Neural cell (in vitro differentiated cells): Measurements from ENCODE around the gene MRRF. TPM values are rescaled to one million over a fixed set of nuclear protein-coding genes. Genes with fewer than 3 reads are reported as not detected.

Experiments used
- H2AFZ ChIP-seq: fragments of 200-600, 300-800 bp; sonication (generic), shearing (Covaris generic); 2 replicates; pipeline ENCODE4 v1.6.0; 2014; ENCODE audit warnings: low read depth, mild to moderate bottlenecking, antibody characterized with exemption, low read length, moderate library complexity
- H3F3A ChIP-seq: fragments of 200-600 bp; shearing (Covaris generic); 2 replicates; pipeline ENCODE4 v1.6.1; 2016; ENCODE audit warnings: mild to moderate bottlenecking, moderate library complexity, mixed read lengths, antibody characterized with exemption, low read length; ENCODE audit not compliant: insufficient read depth, poor library complexity, severe bottlenecking
- H3K27ac ChIP-seq: fragments of 200-600, 300-800 bp; sonication (generic), shearing (Covaris generic); 2 replicates; pipeline ENCODE4 v1.5.1; 2014; ENCODE audit warnings: mild to moderate bottlenecking, low read length, moderate library complexity
- H3K27me3 ChIP-seq: fragments of 300-800, 200-600 bp; sonication (generic), shearing (Covaris generic); 2 replicates; pipeline ENCODE4 v1.6.0; 2014; ENCODE audit warnings: mild to moderate bottlenecking, low read depth, low read length, moderate library complexity; ENCODE audit not compliant: insufficient read depth
- H3K36me3 ChIP-seq: fragments of 300-800, 200-600 bp; sonication (generic), shearing (Covaris generic); 2 replicates; pipeline ENCODE4 v1.5.1; 2014; ENCODE audit warnings: mild to moderate bottlenecking, antibody characterized with exemption, low read length, moderate library complexity; ENCODE audit not compliant: insufficient read depth
- H3K4me2 ChIP-seq: fragments of 300-800, 200-600 bp; sonication (generic), shearing (Covaris generic); 2 replicates; pipeline ENCODE4 v1.6.0; 2014; ENCODE audit warnings: mild to moderate bottlenecking, low read length
- H3K4me3 ChIP-seq: fragments of 300-800, 200-600 bp; sonication (generic), shearing (Covaris generic); 2 replicates; pipeline ENCODE4 v1.5.1; 2014; ENCODE audit warnings: mild to moderate bottlenecking, low read length, moderate library complexity
- H3K79me2 ChIP-seq: fragments of 200-600 bp; shearing (Covaris generic); replicated peaks from 2 replicates; pipeline ENCODE4 v1.6.0; 2014; ENCODE audit warnings: mild to moderate bottlenecking, low read length, moderate library complexity; ENCODE audit not compliant: insufficient read depth
- H3K9ac ChIP-seq: fragments of 300-800, 200-600 bp; sonication (generic), shearing (Covaris generic); 2 replicates; pipeline ENCODE4 v1.6.1; 2016; ENCODE audit warnings: mild to moderate bottlenecking, low read length, mixed read lengths
- H3K9me2 ChIP-seq: fragments of 200-600 bp; shearing (Covaris generic); 2 replicates; pipeline ENCODE4 v1.6.1; 2016; ENCODE audit warnings: mild to moderate bottlenecking, low read length, mixed read lengths; ENCODE audit not compliant: insufficient read depth
- H3K9me3 ChIP-seq: fragments of 200-600, 300-800 bp; sonication (generic), shearing (Covaris generic); 2 replicates; pipeline ENCODE4 v1.6.1; 2016; ENCODE audit warnings: mild to moderate bottlenecking, mixed run types, low read length, moderate library complexity, mixed read lengths
- H4K20me1 ChIP-seq: fragments of 200-600 bp; shearing (Covaris generic); 2 replicates; pipeline ENCODE4 v1.6.1; 2016; ENCODE audit warnings: mild to moderate bottlenecking, mixed run types; ENCODE audit not compliant: insufficient read depth
- EP300 ChIP-seq: fragments of 450-650 bp; conservative IDR thresholded peaks from 2 replicates; pipeline ENCODE4 v1.6.1; 2014; ENCODE audit warnings: antibody characterized with exemption, mild to moderate bottlenecking, moderate library complexity; ENCODE audit not compliant: poor library complexity, severe bottlenecking
- EZH2 ChIP-seq: fragments of 200-600, 300-800 bp; shearing (Covaris generic), sonication (generic); IDR thresholded peaks from 2 replicates; pipeline ENCODE4 v1.6.1; 2014; ENCODE audit warnings: antibody characterized with exemption, low read length, borderline replicate concordance, mild to moderate bottlenecking; ENCODE audit not compliant: insufficient read depth, poor library complexity, severe bottlenecking
- MXI1 ChIP-seq: fragments of 450-650 bp; conservative IDR thresholded peaks from 2 replicates; pipeline ENCODE4 v1.6.1; 2014; ENCODE audit warnings: antibody characterized with exemption, mild to moderate bottlenecking; ENCODE audit not compliant: poor library complexity, severe bottlenecking
- POLR2AphosphoS5 ChIP-seq: IDR thresholded peaks from 2 replicates; pipeline ENCODE4 v1.6.1; 2012
- RAD21 ChIP-seq: fragments of 450-650 bp; conservative IDR thresholded peaks from 2 replicates; pipeline ENCODE4 v1.6.1; 2014; ENCODE audit warnings: antibody characterized with exemption, mild to moderate bottlenecking, moderate library complexity
- SMC3 ChIP-seq: fragments of 450-650 bp; conservative IDR thresholded peaks from 2 replicates; pipeline ENCODE4 v1.6.1; 2014; ENCODE audit warnings: antibody characterized with exemption, mild to moderate bottlenecking, moderate library complexity; ENCODE audit not compliant: poor library complexity
- TAF1 ChIP-seq: IDR thresholded peaks from 2 replicates; pipeline ENCODE4 v1.6.1; 2012; ENCODE audit warnings: low read depth
- polyA plus RNA-seq: library from polyadenylated mRNA; depleted of rRNA; stranded (reverse); fragments of >200 nt; gene quantifications from 2 replicates; pipeline ENCODE4 v1.2.3, GENCODE V29; 2014
- TF ChIP-seq, protein P1 (sequence below): IDR thresholded peaks from 2 replicates; pipeline ENCODE4 v1.6.1; 2012; ENCODE audit warnings: borderline replicate concordance

Gene MRRF
- polyA plus RNA-seq, 1 donor from 2014 or later, result 40.7 TPM

DNA sequence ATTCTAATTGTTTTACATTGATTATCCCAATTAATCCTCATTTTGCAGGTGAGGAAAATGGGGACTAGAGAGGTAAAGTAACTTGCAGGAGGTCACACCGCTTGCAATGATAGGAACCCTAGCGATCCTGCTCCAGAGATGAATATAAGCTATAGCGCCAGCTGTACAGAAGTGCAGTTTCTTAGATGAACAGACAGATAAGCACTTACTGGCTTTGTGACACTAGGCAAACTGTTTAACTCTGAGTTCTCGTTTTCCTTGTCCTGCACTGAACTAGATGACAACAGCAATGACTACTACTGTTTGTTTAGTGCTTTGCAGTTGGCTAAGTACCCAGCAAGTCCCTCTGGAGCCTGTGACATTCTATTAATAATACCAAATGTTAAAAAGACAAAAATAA is 47.0 kb upstream of the MRRF start:
- Histone ChIP-seq H3K9me3 (no peaks in the 10 kb centered on the region), H3K4me2 (no peak overlapping the region), H3F3A (no peaks in the 10 kb centered on the region), H3K9ac (no peak overlapping the region), H2AFZ (no peak overlapping the region), H3K36me3 (no peaks in the 10 kb centered on the region), H3K27me3 (peaks cover 100% of the 10 kb centered on the region), H3K79me2 (no peaks in the 10 kb centered on the region), H3K27ac (no peak overlapping the region), H3K9me2 (no peaks in the 10 kb centered on the region), H4K20me1 (no peaks in the 10 kb centered on the region), H3K4me3 (no peak overlapping the region)
- TF ChIP-seq EZH2, result no peak
- no peak for TF ChIP-seq POLR2AphosphoS5

DNA sequence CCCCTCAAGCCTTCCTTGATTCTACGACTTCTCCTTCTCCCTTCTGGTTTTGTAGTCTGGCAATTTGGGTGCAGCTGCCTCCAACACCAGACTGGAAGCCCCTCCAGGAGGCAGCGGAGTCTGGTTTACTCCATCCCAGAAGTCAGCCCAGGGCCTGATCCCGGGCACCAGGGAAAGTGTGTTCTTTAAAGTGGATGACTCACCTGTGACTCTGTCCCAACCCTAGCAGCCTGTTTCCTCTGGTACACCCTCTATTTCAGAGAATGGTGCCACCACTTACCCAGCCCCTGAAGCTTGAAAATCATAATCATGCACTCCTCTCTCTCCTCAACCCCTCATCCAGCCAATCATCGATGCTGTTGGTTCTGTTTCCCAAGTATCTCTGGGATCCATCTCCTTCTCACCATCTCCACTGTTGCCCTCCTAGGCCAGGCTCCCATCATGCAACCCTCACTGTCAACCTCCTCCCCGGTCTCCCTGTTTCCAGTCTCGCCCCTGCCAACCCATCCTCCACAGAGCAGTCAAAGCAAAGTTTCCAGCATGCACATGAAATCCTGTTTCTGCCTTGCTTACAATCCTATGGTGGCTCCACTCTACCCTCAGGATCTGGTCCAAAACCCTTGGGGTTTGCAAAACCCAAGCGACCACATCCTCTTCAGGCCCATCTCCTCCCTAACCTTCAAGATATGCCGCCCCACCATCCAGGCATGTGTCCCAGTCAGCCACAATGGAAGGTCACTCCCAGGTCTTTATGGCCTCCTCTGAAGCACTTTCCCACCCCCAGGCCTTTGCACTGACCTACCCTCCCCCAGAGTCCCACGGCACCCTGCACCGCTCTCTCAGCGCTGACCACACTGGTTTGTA is 46.4 kb upstream of the MRRF start:
- Histone ChIP-seq H3K4me2 (no peak overlapping the region), H3K9me3 (no peaks in the 10 kb centered on the region), H3K9ac (no peak overlapping the region), H2AFZ (no peak overlapping the region), H3K4me3 (no peak overlapping the region), H3F3A (no peaks in the 10 kb centered on the region), H3K79me2 (no peaks in the 10 kb centered on the region), H3K9me2 (no peaks in the 10 kb centered on the region), H3K27me3 (peaks cover 100% of the 10 kb centered on the region), H3K36me3 (no peaks in the 10 kb centered on the region), H4K20me1 (no peaks in the 10 kb centered on the region), H3K27ac (no peak overlapping the region)
- TF ChIP-seq MXI1, result no peak
- TF ChIP-seq EZH2, result peak; percentile 49
- TF ChIP-seq POLR2AphosphoS5, result no peak

DNA sequence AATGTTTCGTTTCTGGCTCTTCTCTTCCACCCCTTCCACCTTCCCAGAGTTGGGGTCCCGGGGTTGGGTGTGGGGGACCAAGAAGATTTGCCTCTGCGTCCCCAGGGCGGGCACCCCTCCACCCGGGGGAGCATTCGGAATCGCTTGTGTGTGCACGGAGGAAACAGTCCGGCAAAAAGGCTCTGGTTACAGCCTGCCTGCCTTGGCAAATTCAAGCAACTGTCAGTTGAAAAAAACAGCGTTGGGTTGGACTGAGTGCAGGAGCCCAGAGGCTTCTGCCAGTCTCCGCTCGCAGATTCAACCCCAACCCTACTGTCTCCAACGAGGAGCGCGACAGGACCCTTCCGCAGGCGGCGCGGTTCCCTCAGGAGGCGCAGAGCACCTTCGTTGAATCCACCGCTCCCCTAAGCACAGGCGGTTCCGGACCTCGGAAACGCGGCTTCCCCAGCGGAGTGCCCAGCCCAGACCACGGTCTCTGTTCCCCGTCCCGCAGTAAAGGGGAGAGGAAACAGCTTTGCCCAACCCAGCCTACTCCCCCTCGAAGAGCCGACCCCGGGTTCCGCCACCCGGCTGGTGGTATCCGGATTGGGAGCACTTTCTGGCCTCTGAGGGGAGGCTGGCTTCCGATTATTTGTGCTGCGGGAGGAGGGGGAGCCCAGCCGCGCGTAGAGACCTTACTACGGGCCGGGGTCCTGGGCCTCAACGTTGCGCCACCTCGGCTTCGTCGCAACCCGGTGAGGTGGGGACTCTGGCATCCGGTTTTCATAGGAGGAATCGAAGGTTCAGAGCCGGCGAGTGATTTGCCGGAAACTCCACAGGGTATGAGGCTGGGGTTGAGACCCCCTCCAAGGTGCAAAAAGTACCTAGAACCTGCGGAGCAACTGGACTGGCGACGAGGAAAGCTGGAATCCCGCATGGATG is 45.5 kb upstream of the MRRF start:
- Histone ChIP-seq H3K79me2 (no peaks in the 10 kb centered on the region), H2AFZ (no peak overlapping the region), H3K9me3 (no peaks in the 10 kb centered on the region), H3K4me2 (no peak overlapping the region), H3K9me2 (no peaks in the 10 kb centered on the region), H3K36me3 (no peaks in the 10 kb centered on the region), H3K27ac (no peak overlapping the region), H3K27me3 (peaks cover 100% of the 10 kb centered on the region), H3K9ac (no peak overlapping the region), H3K4me3 (peak overlapping the region; percentile 29), H3F3A (no peaks in the 10 kb centered on the region), H4K20me1 (no peaks in the 10 kb centered on the region)
- TF ChIP-seq RAD21, result no peak
- TF ChIP-seq EZH2, result peak; percentile 78

DNA sequence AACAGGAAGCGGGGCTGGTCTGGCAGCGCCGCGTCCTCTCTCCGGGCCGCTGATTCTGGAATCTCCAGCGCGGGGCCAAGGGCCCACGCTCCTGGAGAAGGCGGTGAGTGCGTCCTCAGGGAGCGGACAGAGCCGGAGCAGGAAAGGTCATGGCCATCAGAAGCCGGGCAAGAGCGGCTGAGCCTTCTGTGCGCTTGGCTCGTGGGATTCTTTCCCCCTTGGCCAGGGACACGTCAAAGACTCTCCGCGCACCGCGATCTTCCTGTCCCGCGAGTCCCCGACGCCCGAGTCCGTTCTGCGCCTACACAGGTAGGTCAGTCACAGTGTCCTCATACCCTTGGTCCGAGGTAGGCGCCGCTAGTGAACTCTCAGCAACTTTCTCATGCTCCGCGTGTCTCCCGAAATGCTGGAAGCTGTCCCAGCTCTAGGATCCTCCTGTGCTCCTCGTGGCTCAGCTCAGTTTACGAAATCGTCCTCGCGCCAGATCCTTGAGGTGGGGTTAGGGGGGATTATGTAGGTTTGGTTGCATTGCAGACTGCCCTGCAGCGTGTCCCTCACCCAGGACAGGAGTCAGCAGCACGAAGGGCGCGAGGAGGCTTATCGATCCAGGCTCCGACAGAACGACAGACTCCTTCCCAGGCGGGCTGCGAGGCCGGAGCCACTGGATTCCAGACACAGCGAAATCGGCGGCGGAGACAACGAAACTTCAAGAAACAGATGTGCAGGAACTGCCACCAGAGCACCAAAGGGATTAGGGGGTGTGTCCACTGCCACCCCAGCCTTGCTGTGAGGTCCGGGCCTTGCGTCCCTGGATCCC is 44.6 kb upstream of the MRRF start:
- Histone ChIP-seq H4K20me1 (no peaks in the 10 kb centered on the region), H3F3A (no peaks in the 10 kb centered on the region), H3K9me2 (no peaks in the 10 kb centered on the region), H3K36me3 (no peaks in the 10 kb centered on the region), H3K9ac (no peak overlapping the region), H3K27me3 (peaks cover 100% of the 10 kb centered on the region), H3K4me3 (peak overlapping the region; percentile 29), H3K79me2 (no peaks in the 10 kb centered on the region), H2AFZ (no peak overlapping the region), H3K27ac (no peak overlapping the region), H3K4me2 (no peak overlapping the region), H3K9me3 (no peaks in the 10 kb centered on the region)
- TF ChIP-seq TAF1 (no peak), RAD21 (no peak), MXI1 (no peak), POLR2AphosphoS5 (peak; percentile 89), EZH2 (peak; percentile 32), SMC3 (no peak), EP300 (no peak)
- TF ChIP-seq, protein P1, sequence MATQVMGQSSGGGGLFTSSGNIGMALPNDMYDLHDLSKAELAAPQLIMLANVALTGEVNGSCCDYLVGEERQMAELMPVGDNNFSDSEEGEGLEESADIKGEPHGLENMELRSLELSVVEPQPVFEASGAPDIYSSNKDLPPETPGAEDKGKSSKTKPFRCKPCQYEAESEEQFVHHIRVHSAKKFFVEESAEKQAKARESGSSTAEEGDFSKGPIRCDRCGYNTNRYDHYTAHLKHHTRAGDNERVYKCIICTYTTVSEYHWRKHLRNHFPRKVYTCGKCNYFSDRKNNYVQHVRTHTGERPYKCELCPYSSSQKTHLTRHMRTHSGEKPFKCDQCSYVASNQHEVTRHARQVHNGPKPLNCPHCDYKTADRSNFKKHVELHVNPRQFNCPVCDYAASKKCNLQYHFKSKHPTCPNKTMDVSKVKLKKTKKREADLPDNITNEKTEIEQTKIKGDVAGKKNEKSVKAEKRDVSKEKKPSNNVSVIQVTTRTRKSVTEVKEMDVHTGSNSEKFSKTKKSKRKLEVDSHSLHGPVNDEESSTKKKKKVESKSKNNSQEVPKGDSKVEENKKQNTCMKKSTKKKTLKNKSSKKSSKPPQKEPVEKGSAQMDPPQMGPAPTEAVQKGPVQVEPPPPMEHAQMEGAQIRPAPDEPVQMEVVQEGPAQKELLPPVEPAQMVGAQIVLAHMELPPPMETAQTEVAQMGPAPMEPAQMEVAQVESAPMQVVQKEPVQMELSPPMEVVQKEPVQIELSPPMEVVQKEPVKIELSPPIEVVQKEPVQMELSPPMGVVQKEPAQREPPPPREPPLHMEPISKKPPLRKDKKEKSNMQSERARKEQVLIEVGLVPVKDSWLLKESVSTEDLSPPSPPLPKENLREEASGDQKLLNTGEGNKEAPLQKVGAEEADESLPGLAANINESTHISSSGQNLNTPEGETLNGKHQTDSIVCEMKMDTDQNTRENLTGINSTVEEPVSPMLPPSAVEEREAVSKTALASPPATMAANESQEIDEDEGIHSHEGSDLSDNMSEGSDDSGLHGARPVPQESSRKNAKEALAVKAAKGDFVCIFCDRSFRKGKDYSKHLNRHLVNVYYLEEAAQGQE, result no peak
